Endodermal cell (in vitro differentiated cells): Measurements from ENCODE around the gene TRIM3. TPM values are rescaled to one million over a fixed set of nuclear protein-coding genes. Genes with fewer than 3 reads are reported as not detected.

ENCODE experiments used
- DNase-seq: peaks from one replicate; pipeline ENCODE4 v3.0.0-alpha.2; 2017
- H3K27ac ChIP-seq: 2 replicates; pipeline ENCODE4 v1.5.1; 2013; ENCODE audit warnings: mild to moderate bottlenecking, low read depth, low read length, moderate library complexity
- H3K27me3 ChIP-seq: 2 replicates; pipeline ENCODE4 v1.6.1; 2013; ENCODE audit warnings: mild to moderate bottlenecking, low read length, moderate library complexity; ENCODE audit not compliant: insufficient read depth, control insufficient read depth, poor library complexity, severe bottlenecking
- H3K36me3 ChIP-seq: 2 replicates; pipeline ENCODE4 v1.7.0; 2013; ENCODE audit warnings: mild to moderate bottlenecking, low read length, moderate library complexity; ENCODE audit not compliant: control insufficient read depth, insufficient read depth
- H3K4me1 ChIP-seq: one replicate; pipeline ENCODE4 v1.7.0; 2013; ENCODE audit warnings: low read length; ENCODE audit not compliant: control insufficient read depth, insufficient read depth
- H3K4me3 ChIP-seq: 2 replicates; pipeline ENCODE4 v1.5.1; 2013; ENCODE audit warnings: mild to moderate bottlenecking, low read length, moderate library complexity
- H3K9ac ChIP-seq: 2 replicates; pipeline ENCODE4 v1.6.1; 2013; ENCODE audit warnings: mild to moderate bottlenecking, low read length, moderate library complexity; ENCODE audit not compliant: poor library complexity, severe bottlenecking; ENCODE audit errors: extremely low read depth
- H3K9me3 ChIP-seq: 2 replicates; pipeline ENCODE4 v1.6.1; 2013; ENCODE audit warnings: mild to moderate bottlenecking, low read length, moderate library complexity; ENCODE audit not compliant: control insufficient read depth
- H3K27ac Mint-ChIP-seq: 2 replicates; pipeline ENCODE4 v1.8.0; 2020; ENCODE audit warnings: mixed read lengths
- H3K27me3 Mint-ChIP-seq: 2 replicates; pipeline ENCODE4 v1.8.0; 2021; ENCODE audit warnings: mild to moderate bottlenecking, mixed read lengths; ENCODE audit not compliant: insufficient read depth
- H3K36me3 Mint-ChIP-seq: 2 replicates; pipeline ENCODE4 v1.8.0; 2020; ENCODE audit warnings: low read depth, mixed read lengths
- H3K4me1 Mint-ChIP-seq: 2 replicates; pipeline ENCODE4 v1.8.0; 2020; ENCODE audit warnings: mixed read lengths
- H3K4me3 Mint-ChIP-seq: 2 replicates; pipeline ENCODE4 v1.8.0; 2020; ENCODE audit warnings: mild to moderate bottlenecking, moderate library complexity, mixed read lengths
- H3K9me3 Mint-ChIP-seq: 2 replicates; pipeline ENCODE4 v1.8.0; 2020; ENCODE audit warnings: mild to moderate bottlenecking, mixed read lengths
- CTCF ChIP-seq: fragments of 200-600 bp; sonication (generic); conservative IDR thresholded peaks from 2 replicates; pipeline ENCODE4 v1.5.0; 2021; ENCODE audit warnings: antibody characterized with exemption, mild to moderate bottlenecking
- WGBS, 2 experiments: methylation state at CpG; one replicate each; pipeline versions ENCODE4 v1.1.5 to v1.1.7; 2013; ENCODE audit warnings: missing lambda C conversion rate in 2 of 2, mixed read lengths in 1 of 2; ENCODE audit not compliant: insufficient coverage in 1 of 2, insufficient read length in 1 of 2; 5-methylcytosine and 5-hydroxymethylcytosine counted together
- total RNA-seq, 2 donors: library from RNA; stranded (reverse); fragmentation: NEBNext Ultra II Directional in 1 of 2; extraction: Animal tissue kit (Norgen Biotek cat#: 25700) in 1 of 2; gene quantifications; 2 replicates in 1 of 2; 3 replicates in 1 of 2; pipeline ENCODE4 v1.2.1, GENCODE V29; 2021

The TRIM3 gene
- total RNA-seq, 2 donors from 2014 or later = 13.0 to 18.0 TPM

GRCh38 chr11:6405052-6405667 lies 68.6 kb downstream of the TRIM3 start:
- Histone ChIP-seq H3K27me3 (no peaks in the 10 kb centered on the region), H3K36me3 (peaks cover 7% of the 10 kb centered on the region), H3K27ac (peak overlapping the region; percentile 40), H3K9me3 (no peaks in the 10 kb centered on the region), H3K9ac (no peak overlapping the region), H3K4me1 (no peaks in the 10 kb centered on the region), H3K4me3 (no peak overlapping the region)
- peak; percentile 85 for DNase-seq
- peaks cover 15% of the 10 kb centered on the region for H3K36me3 Mint-ChIP-seq
- no peaks in the 10 kb centered on the region for H3K4me1 Mint-ChIP-seq
- no peaks in the 10 kb centered on the region for H3K27me3 Mint-ChIP-seq
- no peak overlapping the region for H3K4me3 Mint-ChIP-seq
- no peak for TF ChIP-seq CTCF
- 46 to 69% methylated on average over 11 to 13 of the region's 13 CpGs for WGBS, 2 experiments
- no peaks in the 10 kb centered on the region for H3K9me3 Mint-ChIP-seq
- H3K27ac Mint-ChIP-seq = no peak overlapping the region

- no peak overlapping the region for H3K4me3 ChIP-seq
- no peak overlapping the region for H3K27ac Mint-ChIP-seq
- no peak overlapping the region for H3K9ac ChIP-seq
Observed at GRCh38 chr11:6404342-6405051, 69.2 kb downstream of the TRIM3 start.

GRCh38 chr11:6403539-6403938 lies 70.2 kb downstream of the TRIM3 start:
- Histone ChIP-seq H3K4me1 (no peaks in the 10 kb centered on the region), H3K27ac (no peak overlapping the region), H3K9me3 (no peaks in the 10 kb centered on the region), H3K27me3 (no peaks in the 10 kb centered on the region), H3K36me3 (peaks cover 9% of the 10 kb centered on the region), H3K4me3 (no peak overlapping the region), H3K9ac (no peak overlapping the region)
- no peak overlapping the region for H3K4me3 Mint-ChIP-seq
- H3K36me3 Mint-ChIP-seq = peaks cover 19% of the 10 kb centered on the region
- no peak for TF ChIP-seq CTCF
- WGBS, 2 experiments = 91 to 93% methylated on average over 5 to 8 of the region's 8 CpGs
- H3K27ac Mint-ChIP-seq = no peak overlapping the region
- H3K27me3 Mint-ChIP-seq = no peaks in the 10 kb centered on the region
- H3K4me1 Mint-ChIP-seq = no peaks in the 10 kb centered on the region
- no peak for DNase-seq
- H3K9me3 Mint-ChIP-seq = no peaks in the 10 kb centered on the region

More at GRCh38 chr11:6404342-6405051, 69.2 kb downstream of the TRIM3 start:
- no peak for DNase-seq
- H3K9me3 Mint-ChIP-seq = no peaks in the 10 kb centered on the region
- peaks cover 19% of the 10 kb centered on the region for H3K36me3 Mint-ChIP-seq
- H3K27me3 ChIP-seq = no peaks in the 10 kb centered on the region
- H3K4me1 ChIP-seq = no peaks in the 10 kb centered on the region
- H3K9me3 ChIP-seq = no peaks in the 10 kb centered on the region
- H3K4me1 Mint-ChIP-seq = no peaks in the 10 kb centered on the region
- no peaks in the 10 kb centered on the region for H3K27me3 Mint-ChIP-seq
- H3K36me3 ChIP-seq = peaks cover 7% of the 10 kb centered on the region
- no peak for TF ChIP-seq CTCF
- H3K27ac ChIP-seq = peak overlapping the region; percentile 40
- WGBS, 2 experiments = 80 to 82% methylated on average over 10 to 16 of the region's 16 CpGs
- H3K4me3 Mint-ChIP-seq = no peak overlapping the region
